Upper lobe of left lung (tissue), 6 donors: ENCODE data around the gene CNTRL. TPM values are rescaled to one million over a fixed set of nuclear protein-coding genes. Genes with fewer than 3 reads are reported as not detected.

ENCODE experiments used
- ATAC-seq, 2 donors: fragments of 200-7000 bp; cut with Tn5 transposase; one replicate each; pipeline ENCODE4 v1.9.1; 2022; ENCODE audit warnings: mild to moderate bottlenecking in 2 of 2, moderate library complexity in 2 of 2; ENCODE audit not compliant: low FRiP score in 2 of 2
- DNase-seq, 2 donors: peaks; one replicate each; pipeline ENCODE4 v3.0.0-alpha.2; 2019 to 2020
- H3K27ac ChIP-seq, 4 donors: fragments of 200-600 bp; sonication (generic); one replicate each; pipeline ENCODE4 v1.5.1; 2016 to 2019
- H3K27me3 ChIP-seq, 4 donors: fragments of 200-600 bp; sonication (generic); one replicate each; pipeline ENCODE4 v1.5.1; 2017 to 2019
- H3K36me3 ChIP-seq, 4 donors: fragments of 200-600 bp; sonication (generic); one replicate each; pipeline ENCODE4 v1.5.1; 2016 to 2019
- H3K4me1 ChIP-seq, 4 donors: fragments of 200-600 bp; sonication (generic); one replicate each; pipeline ENCODE4 v1.5.1; 2018 to 2019
- H3K4me3 ChIP-seq, 4 donors: fragments of 200-600 bp; sonication (generic); one replicate each; pipeline ENCODE4 v1.5.1; 2017 to 2019; ENCODE audit warnings: mild to moderate bottlenecking in 2 of 4, moderate library complexity in 1 of 4
- H3K9me3 ChIP-seq, 4 donors: fragments of 200-600 bp; sonication (generic); one replicate each; pipeline ENCODE4 v1.5.1; 2018 to 2019
- EP300 ChIP-seq, 4 donors: sonication (generic); formaldehyde crosslinking; IDR thresholded peaks; one replicate each; pipeline ENCODE4 v1.5.1; 2017; ENCODE audit warnings: antibody characterized with exemption in 4 of 4, control low read depth in 2 of 4
- POLR2A ChIP-seq, 4 donors: fragments of 450-650 bp; IDR thresholded peaks; one replicate each; pipeline ENCODE4 v1.5.1; 2016 to 2017; ENCODE audit warnings: antibody characterized with exemption in 4 of 4, mild to moderate bottlenecking in 2 of 4
- POLR2AphosphoS5 ChIP-seq, 2 donors: sonication (generic); formaldehyde crosslinking; IDR thresholded peaks; one replicate each; pipeline ENCODE4 v1.5.1; 2017; ENCODE audit warnings: antibody characterized with exemption in 2 of 2
- WGBS, 2 donors: methylation state at CpG; one replicate each; pipeline ENCODE4 v1.1.5; 2017 to 2018; 5-methylcytosine and 5-hydroxymethylcytosine counted together
- total RNA-seq, 6 donors: library from RNA; depleted of rRNA in 4 of 6; stranded (reverse); fragments of >200 nt in 4 of 6; gene quantifications; one replicate each; pipeline versions ENCODE4 v1.1.0 to v1.2.1, GENCODE V29; 2016 to 2021
- TF ChIP-seq, protein P1 (sequence below), 6 experiments: fragments of 450-650 bp in 4 of 6; fragments of 200-600 bp in 2 of 6; sonication (generic) in 2 of 6; IDR thresholded peaks; one replicate each; pipeline ENCODE4 v1.5.1; 2016 to 2019; ENCODE audit warnings: antibody characterized with exemption in 6 of 6
- donor health status: DM: no; HTN: no; CAD: no; lungs with moderate emphysema.
- donor health status: DM: no; HTN: yes; CAD: no; lungs with severe emphysema.

The CNTRL gene
- total RNA-seq, 6 donors from 2014 or later, result 16.1 to 52.4 (median 20.4) TPM

GRCh38 chr9:121204121-121204520 is 129.4 kb downstream of the CNTRL start:
- Histone ChIP-seq H3K36me3 (no peaks in the 10 kb centered on the region), H3K27me3 (no peaks in the 10 kb centered on the region), H3K9me3 (no peaks in the 10 kb centered on the region), H3K4me1 (peaks cover 4 to 25% (median 15%) of the 10 kb centered on the region in 4 donors), H3K27ac (no peak overlapping the region), H3K4me3 (no peak overlapping the region)
- 58 to 67% methylated on average over 2 of the region's 2 CpGs for WGBS, 2 donors
- ATAC-seq (no peak), DNase-seq (no peak)
- TF ChIP-seq POLR2AphosphoS5 (IDR thresholded peaks at IDR 0.05), result no peak
- TF ChIP-seq, protein P1, sequence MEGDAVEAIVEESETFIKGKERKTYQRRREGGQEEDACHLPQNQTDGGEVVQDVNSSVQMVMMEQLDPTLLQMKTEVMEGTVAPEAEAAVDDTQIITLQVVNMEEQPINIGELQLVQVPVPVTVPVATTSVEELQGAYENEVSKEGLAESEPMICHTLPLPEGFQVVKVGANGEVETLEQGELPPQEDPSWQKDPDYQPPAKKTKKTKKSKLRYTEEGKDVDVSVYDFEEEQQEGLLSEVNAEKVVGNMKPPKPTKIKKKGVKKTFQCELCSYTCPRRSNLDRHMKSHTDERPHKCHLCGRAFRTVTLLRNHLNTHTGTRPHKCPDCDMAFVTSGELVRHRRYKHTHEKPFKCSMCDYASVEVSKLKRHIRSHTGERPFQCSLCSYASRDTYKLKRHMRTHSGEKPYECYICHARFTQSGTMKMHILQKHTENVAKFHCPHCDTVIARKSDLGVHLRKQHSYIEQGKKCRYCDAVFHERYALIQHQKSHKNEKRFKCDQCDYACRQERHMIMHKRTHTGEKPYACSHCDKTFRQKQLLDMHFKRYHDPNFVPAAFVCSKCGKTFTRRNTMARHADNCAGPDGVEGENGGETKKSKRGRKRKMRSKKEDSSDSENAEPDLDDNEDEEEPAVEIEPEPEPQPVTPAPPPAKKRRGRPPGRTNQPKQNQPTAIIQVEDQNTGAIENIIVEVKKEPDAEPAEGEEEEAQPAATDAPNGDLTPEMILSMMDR (IDR thresholded peaks at IDR 0.05), result no peak
- no peak for TF ChIP-seq EP300 (IDR thresholded peaks at IDR 0.05)
- TF ChIP-seq POLR2A (IDR thresholded peaks at IDR 0.05), result no peak

- Histone ChIP-seq H3K27ac (no peak overlapping the region), H3K9me3 (no peaks in the 10 kb centered on the region), H3K4me3 (no peak overlapping the region), H3K4me1 (peaks cover 4 to 20% (median 10%) of the 10 kb centered on the region in 4 donors), H3K36me3 (no peaks in the 10 kb centered on the region), H3K27me3 (no peaks in the 10 kb centered on the region)
- ATAC-seq (no peak), DNase-seq (no peak)
- TF ChIP-seq EP300 (IDR thresholded peaks at IDR 0.05) (no peak), POLR2A (IDR thresholded peaks at IDR 0.05) (no peak), POLR2AphosphoS5 (IDR thresholded peaks at IDR 0.05) (no peak)
- TF ChIP-seq, protein P1 (IDR thresholded peaks at IDR 0.05), result no peak
Measured at GRCh38 chr9:121204611-121205010, 129.9 kb downstream of the CNTRL start.

DNA sequence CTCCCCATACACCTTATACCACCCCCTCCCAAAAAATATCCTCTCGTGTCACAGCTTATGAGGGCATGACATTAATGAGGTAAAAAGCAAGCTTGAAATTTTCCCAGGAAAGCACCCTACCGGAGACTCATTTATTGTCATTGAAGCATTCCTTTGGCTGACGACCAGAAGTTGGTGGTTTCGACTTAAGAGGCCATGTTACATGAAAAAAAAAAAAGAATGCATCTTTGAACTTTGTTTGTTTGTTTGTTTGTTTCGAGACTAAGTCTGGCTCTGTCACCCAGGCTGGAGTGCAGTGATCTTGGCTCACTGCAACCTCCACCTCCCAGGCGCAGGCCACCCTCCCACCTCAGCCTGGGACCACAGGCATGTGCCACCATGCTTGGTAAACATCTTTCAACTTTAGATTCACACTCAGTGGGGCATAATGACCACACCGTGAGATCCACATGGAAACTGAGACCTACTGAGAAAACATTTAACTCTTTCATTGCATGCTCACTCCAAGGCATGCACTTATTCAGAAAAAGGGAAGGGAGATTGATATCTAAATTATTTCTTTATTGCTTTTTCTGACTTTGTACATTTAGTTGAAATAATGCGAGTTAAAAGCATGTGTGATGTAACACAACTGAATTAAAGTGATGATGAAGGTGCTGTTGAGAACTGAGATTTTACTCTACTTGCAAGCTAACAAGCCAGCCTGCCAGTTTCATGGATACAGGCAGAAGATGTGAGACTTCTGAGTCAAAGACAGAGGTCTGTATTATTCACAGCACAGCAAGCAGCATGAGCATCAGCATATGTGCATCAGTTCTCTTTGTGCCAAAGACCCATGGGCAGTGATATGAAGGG is 132.0 kb downstream of the CNTRL start:
- TF ChIP-seq EP300 (IDR thresholded peaks at IDR 0.05), result no peak
- TF ChIP-seq POLR2A (IDR thresholded peaks at IDR 0.05), result no peak
- no peak for TF ChIP-seq POLR2AphosphoS5 (IDR thresholded peaks at IDR 0.05)
- TF ChIP-seq, protein P1 (IDR thresholded peaks at IDR 0.05), result no peak
- ATAC-seq, result no peak
- no peak overlapping the region for H3K4me3 ChIP-seq
- DNase-seq, result no peak
- H3K27me3 ChIP-seq, result no peaks in the 10 kb centered on the region
- no peaks in the 10 kb centered on the region for H3K9me3 ChIP-seq
- no peaks in the 10 kb centered on the region for H3K36me3 ChIP-seq
- peak overlapping the region in 1 of 4 donors; percentile 5 for H3K27ac ChIP-seq
- H3K4me1 ChIP-seq, result peaks cover 0 to 7% (median 4%) of the 10 kb centered on the region in 4 donors
- WGBS, 2 donors, result 63 to 70% methylated on average over 8 of the region's 8 CpGs

DNA sequence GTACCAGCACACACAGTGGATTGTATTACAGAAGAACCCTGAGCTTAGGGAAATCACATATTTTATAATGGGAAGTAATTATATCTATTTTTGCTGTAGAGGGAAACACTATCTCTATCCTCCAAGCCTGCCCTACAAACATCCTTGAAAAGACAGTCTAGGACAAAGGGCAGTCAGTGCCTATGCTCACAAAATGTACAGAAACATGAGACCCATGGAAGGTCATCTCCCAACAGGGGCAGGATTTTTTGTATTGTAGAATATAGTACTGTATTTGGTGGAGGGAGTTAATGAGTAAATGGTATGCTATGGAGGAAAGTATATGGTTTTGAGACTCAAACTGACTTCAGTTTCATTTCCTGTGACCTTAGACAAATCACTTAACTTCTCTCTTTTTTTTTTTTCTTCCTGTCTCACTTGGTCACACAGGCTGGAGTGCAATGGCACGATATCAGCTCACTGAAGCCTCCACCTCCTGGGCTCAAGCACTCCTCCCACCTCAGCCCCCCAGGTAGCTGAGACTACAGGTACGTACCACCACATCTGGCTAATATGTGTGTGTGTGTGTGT is 132.7 kb downstream of the CNTRL start:
- peak overlapping the region in 1 of 4 donors; percentile 5 for H3K27ac ChIP-seq
- TF ChIP-seq POLR2A (IDR thresholded peaks at IDR 0.05) (no peak), POLR2AphosphoS5 (IDR thresholded peaks at IDR 0.05) (no peak), EP300 (IDR thresholded peaks at IDR 0.05) (no peak)
- TF ChIP-seq, protein P1 (IDR thresholded peaks at IDR 0.05), result no peak
- DNase-seq, result no peak
- H3K4me3 ChIP-seq, result no peak overlapping the region
- H3K9me3 ChIP-seq, result no peaks in the 10 kb centered on the region
- WGBS, 2 donors, result 59 to 70% methylated on average over 2 of the region's 2 CpGs
- peak in 1 of 2 donors; percentile 36 for ATAC-seq
- no peaks in the 10 kb centered on the region for H3K27me3 ChIP-seq
- peaks cover 0 to 3% (median under 1%) of the 10 kb centered on the region in 4 donors for H3K4me1 ChIP-seq
- no peaks in the 10 kb centered on the region for H3K36me3 ChIP-seq
